ENCODE measurements around the gene CNRIP1.

Gene CNRIP1

GRCh38 chr2:68250196-68250595, 69.6 kb downstream of the CNRIP1 start:
- no peak for DNase-seq

- DNase-seq: no peak
Measured at GRCh38 chr2:68248806-68249205, 70.9 kb downstream of the CNRIP1 start.

GRCh38 chr2:68248361-68248760, 71.4 kb downstream of the CNRIP1 start:
- DNase-seq: no peak

- no peak for DNase-seq
Measured at GRCh38 chr2:68246396-68246795, 73.4 kb downstream of the CNRIP1 start.

- no peak for DNase-seq
Measured at GRCh38 chr2:68245672-68246071, 74.1 kb downstream of the CNRIP1 start.

GRCh38 chr2:68245066-68245465, 74.7 kb downstream of the CNRIP1 start:
- DNase-seq: no peak

GRCh38 chr2:68244456-68244855, 75.3 kb downstream of the CNRIP1 start:
- DNase-seq: no peak

All from inflammatory macrophage treated with lipopolysaccharide for 1 hour (primary cell).